Measurements from ENCODE around the gene AKAP1. TPM values are rescaled to one million over a fixed set of nuclear protein-coding genes. Genes with fewer than 3 reads are reported as not detected.

The AKAP1 gene
- total and polyA plus RNA-seq, 2 of the 8 experiments (the other 6 are each of a cell fraction or from before 2014, with no cell fraction given): 120 to 156 TPM

DNA sequence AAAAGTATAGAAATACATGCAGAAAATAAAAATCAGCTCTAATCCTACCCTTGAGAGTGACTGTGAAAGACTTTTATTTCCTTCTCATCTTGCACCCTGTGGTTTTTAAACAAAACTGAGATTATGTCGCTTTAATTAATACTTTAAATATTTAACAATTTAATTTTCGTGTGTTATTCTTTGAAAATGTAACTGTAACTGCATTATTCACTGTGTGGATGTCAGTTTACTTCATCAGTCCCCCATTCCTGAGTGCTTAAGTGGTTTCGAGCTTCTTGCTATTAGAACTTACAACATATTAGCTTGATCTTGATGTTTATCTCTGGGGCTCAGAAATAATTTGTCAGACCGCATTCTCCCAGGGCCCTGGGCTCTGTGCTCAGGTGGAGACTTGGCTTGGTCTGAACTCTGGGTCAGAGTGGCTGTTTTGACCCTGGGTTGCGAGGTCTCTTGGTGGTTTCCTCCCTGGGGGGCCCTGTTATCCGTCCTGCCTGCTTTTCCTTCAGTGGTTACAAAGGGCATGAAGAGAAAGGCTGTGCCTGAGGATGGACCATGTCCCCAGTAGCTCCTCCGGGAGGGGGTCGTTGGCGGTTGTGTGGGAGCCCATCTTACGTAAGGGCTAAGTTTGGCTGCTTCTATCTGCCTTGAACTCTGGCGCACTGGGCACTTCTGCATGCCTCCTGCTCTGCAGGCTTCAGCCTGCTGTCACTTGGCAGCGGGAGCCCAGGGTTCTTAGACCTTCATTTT is 25.7 kb downstream of the AKAP1 start:
- FAIRE-seq (no peak), DNase-seq (ENCODE audit: low read depth in 1 of 2, low spot score in 2 of 2) (no peak)
- Histone ChIP-seq H3K36me3 (ENCODE audit: control insufficient read depth in 2 of 4, insufficient read depth in 4 of 4, low read length in 3 of 4) (peaks cover 15 to 46% (median 18%) of the 10 kb centered on the region in 4 experiments), H3K18ac (ENCODE audit: extremely low read depth, low read length) (no peak overlapping the region), H4K5ac (ENCODE audit: insufficient read length, low read depth, low read length) (no peak overlapping the region), H3K9ac (replicated peaks in 1 of 4; ENCODE audit: extremely low read depth in 1 of 4, low read depth in 3 of 4, low read length in 3 of 4) (no peak overlapping the region), H3K23ac (ENCODE audit: insufficient read length) (no peak overlapping the region), H3K4me1 (replicated peaks in 1 of 4; ENCODE audit: control insufficient read depth in 3 of 4, insufficient read depth in 4 of 4, low read length in 3 of 4) (peaks cover 4 to 30% (median 17%) of the 10 kb centered on the region in 4 experiments; a peak in 6 of 7 replicates), H3K79me1 (ENCODE audit: low read depth, low read length) (peaks cover 15% of the 10 kb centered on the region), H3K27ac (ENCODE audit: low read depth, low read length) (no peak overlapping the region), H2BK12ac (ENCODE audit: low read depth, low read length) (no peak overlapping the region), H3K23me2 (ENCODE audit: low read depth, low read length) (no peaks in the 10 kb centered on the region), H4K8ac (ENCODE audit: extremely low read depth, insufficient read depth, low read length) (no peak overlapping the region), H2BK120ac (replicated peaks; ENCODE audit: low read depth, low read length) (no peak overlapping the region), H2AK5ac (ENCODE audit: low read depth, low read length) (no peak overlapping the region), H4K20me1 (replicated peaks in 1 of 2; ENCODE audit: control insufficient read depth in 1 of 2, insufficient read depth in 2 of 2, low read length in 2 of 2) (peaks cover 6 to 18% of the 10 kb centered on the region in 2 experiments), H2BK20ac (ENCODE audit: low read length) (no peak overlapping the region), H3K4me2 (ENCODE audit: insufficient read depth in 1 of 2, low read depth in 2 of 2, low read length in 2 of 2) (no peak overlapping the region), H3K4ac (replicated peaks; ENCODE audit: insufficient read length, low read depth, low read length) (no peak overlapping the region), H3K9me3 (ENCODE audit: insufficient read depth in 2 of 2, low read depth in 1 of 2, low read length in 1 of 2) (no peaks in the 10 kb centered on the region), H2BK15ac (ENCODE audit: low read length) (no peak overlapping the region), H2AFZ (ENCODE audit: low read length) (no peak overlapping the region), H4K91ac (replicated peaks; ENCODE audit: insufficient read length, low read length) (no peak overlapping the region), H2BK5ac (ENCODE audit: low read depth, low read length) (no peak overlapping the region; the same call in 1 of the 2 replicates), H3K4me3 (ENCODE audit: extremely low read depth in 1 of 4, insufficient read depth in 2 of 4, low read depth in 3 of 4, low read length in 4 of 4) (no peak overlapping the region), H3K79me2 (ENCODE audit: control insufficient read depth in 1 of 2, insufficient read depth in 2 of 2, low read length in 2 of 2) (peaks cover 0 to 43% of the 10 kb centered on the region in 2 experiments; a peak in 2 of 4 replicates), H3K27me3 (replicated peaks in 1 of 4; ENCODE audit: control insufficient read depth in 3 of 4, extremely low read depth in 1 of 4, insufficient read depth in 3 of 4, low read length in 3 of 4) (no peaks in the 10 kb centered on the region), H3K14ac (ENCODE audit: insufficient read length) (no peak overlapping the region), H3K56ac (replicated peaks; ENCODE audit: insufficient read length, low read depth, low read length) (no peak overlapping the region)
- ChIA-PET CTCF (ENCODE audit: partially characterized antibody) (interaction anchor here (0.6 to 9.6 kb wide), 32 partner anchors 11 to 749 kb away, joined by 3 to 112 read pairs (median 4); partner anchors contain the start of gene SCPEP1), POLR2A (ENCODE audit: partially characterized antibody) (interaction anchor here (1.1 to 2.0 kb wide), 4 partner anchors 11 to 574 kb away, joined by 3 to 7 read pairs (median 3); no protein-coding TSS in a partner anchor)
- 86% methylated on average over 12 of the region's 12 CpGs; no CpG with 5 or more reads in 1 of the 2 experiments for WGBS, 2 experiments (ENCODE audit: extremely low coverage in 1 of 2, insufficient coverage in 1 of 2, insufficient read length in 1 of 2, insufficient replicate concordance in 2 of 2, low coverage in 1 of 2, low lambda C conversion rate in 2 of 2, missing lambda C conversion rate in 1 of 2)
- TF ChIP-seq MAX (IDR thresholded peaks at IDR 0.05) (no peak), JUN (IDR thresholded peaks at IDR 0.05; ENCODE audit: low read depth, low read length) (no peak), POLR2A (IDR thresholded peaks at IDR 0.05; ENCODE audit: control extremely low read depth in 1 of 2, low read depth in 2 of 2, low read length in 2 of 2) (no peak), CBX5 (IDR thresholded peaks at IDR 0.05; ENCODE audit: low read depth, low read length) (no peak), SP1 (IDR thresholded peaks at IDR 0.05; ENCODE audit: low read depth, low read length) (no peak), EGR1 (IDR thresholded peaks at IDR 0.05; ENCODE audit: borderline replicate concordance, low read depth, low read length) (no peak), RFX5 (IDR thresholded peaks at IDR 0.05; ENCODE audit: borderline replicate concordance, low read depth, low read length) (no peak), EZH2 (IDR thresholded peaks at IDR 0.05; ENCODE audit: low read depth, low read length, severe bottlenecking) (no peak), HDAC2 (IDR thresholded peaks at IDR 0.05; ENCODE audit: borderline replicate concordance in 1 of 2, low read depth in 2 of 2, low read length in 2 of 2) (no peak), BACH1 (IDR thresholded peaks at IDR 0.05; ENCODE audit: low read length) (no peak), ASH2L (IDR thresholded peaks at IDR 0.05; ENCODE audit: low read length) (no peak), NRF1 (IDR thresholded peaks at IDR 0.05; ENCODE audit: low read depth, low read length) (no peak)

Data from H1 (cell line).